Left ventricle myocardium inferior (tissue), 1 donor: ENCODE results near the gene LATS1. TPM values are rescaled to one million over a fixed set of nuclear protein-coding genes. Genes with fewer than 3 reads are reported as not detected.
A peak's percentile ranks its signal among the peaks of the same experiment; 100 is the strongest.
"Not testable (repeated sequence)": the region's sequence is repeated elsewhere in the genome, so short reads cannot be mapped to it uniquely, and the experiment has no call there.

Source experiments
- DNase-seq: peaks from one replicate; pipeline ENCODE4 v3.0.0-alpha.2; 2020
- H3K27ac ChIP-seq: fragments of 200-600 bp; replicated peaks from 2 replicates; pipeline ENCODE4 v1.8.0; 2021
- H3K27me3 ChIP-seq: fragments of 200-600 bp; 2 replicates; pipeline ENCODE4 v1.8.0; 2021; ENCODE audit warnings: low read depth
- H3K36me3 ChIP-seq: fragments of 200-600 bp; 2 replicates; pipeline ENCODE4 v1.8.0; 2021
- H3K4me1 ChIP-seq: fragments of 200-600 bp; 2 replicates; pipeline ENCODE4 v1.8.0; 2021
- H3K4me3 ChIP-seq: fragments of 200-600 bp; 2 replicates; pipeline ENCODE4 v1.8.0; 2021; ENCODE audit warnings: mild to moderate bottlenecking, moderate library complexity
- H3K9me3 ChIP-seq: fragments of 200-600 bp; replicated peaks from 2 replicates; pipeline ENCODE4 v1.8.0; 2021
- intact Hi-C: fragments of 100-400 bp; cut with micrococcal nuclease; formaldehyde crosslinking; loops from one replicate; pipeline ENCODE4 v1.11.0; 2022
- total RNA-seq: library from RNA; stranded (reverse); fragmentation: NEBNext Ultra II Directional; extraction: Animal tissue kit (Norgen Biotek cat#: 25700); gene quantifications from one replicate; pipeline ENCODE4 v1.2.1, GENCODE V29; 2021
- TF ChIP-seq, protein P1 (sequence below): fragments of 200-600 bp; IDR thresholded peaks from 2 replicates; pipeline ENCODE4 v1.8.0; 2021; ENCODE audit warnings: antibody characterized with exemption, mild to moderate bottlenecking, borderline replicate concordance
- donor health status: DM: no; HTN: yes; CAD: no; lungs with severe emphysema.

The LATS1 gene
- total RNA-seq, 1 donor from 2014 or later = 10.8 TPM

GRCh38 chr6:149694921-149695320 lies 23.0 kb downstream of the LATS1 start:
- TF ChIP-seq, protein P1, sequence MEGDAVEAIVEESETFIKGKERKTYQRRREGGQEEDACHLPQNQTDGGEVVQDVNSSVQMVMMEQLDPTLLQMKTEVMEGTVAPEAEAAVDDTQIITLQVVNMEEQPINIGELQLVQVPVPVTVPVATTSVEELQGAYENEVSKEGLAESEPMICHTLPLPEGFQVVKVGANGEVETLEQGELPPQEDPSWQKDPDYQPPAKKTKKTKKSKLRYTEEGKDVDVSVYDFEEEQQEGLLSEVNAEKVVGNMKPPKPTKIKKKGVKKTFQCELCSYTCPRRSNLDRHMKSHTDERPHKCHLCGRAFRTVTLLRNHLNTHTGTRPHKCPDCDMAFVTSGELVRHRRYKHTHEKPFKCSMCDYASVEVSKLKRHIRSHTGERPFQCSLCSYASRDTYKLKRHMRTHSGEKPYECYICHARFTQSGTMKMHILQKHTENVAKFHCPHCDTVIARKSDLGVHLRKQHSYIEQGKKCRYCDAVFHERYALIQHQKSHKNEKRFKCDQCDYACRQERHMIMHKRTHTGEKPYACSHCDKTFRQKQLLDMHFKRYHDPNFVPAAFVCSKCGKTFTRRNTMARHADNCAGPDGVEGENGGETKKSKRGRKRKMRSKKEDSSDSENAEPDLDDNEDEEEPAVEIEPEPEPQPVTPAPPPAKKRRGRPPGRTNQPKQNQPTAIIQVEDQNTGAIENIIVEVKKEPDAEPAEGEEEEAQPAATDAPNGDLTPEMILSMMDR = no peak

DNA sequence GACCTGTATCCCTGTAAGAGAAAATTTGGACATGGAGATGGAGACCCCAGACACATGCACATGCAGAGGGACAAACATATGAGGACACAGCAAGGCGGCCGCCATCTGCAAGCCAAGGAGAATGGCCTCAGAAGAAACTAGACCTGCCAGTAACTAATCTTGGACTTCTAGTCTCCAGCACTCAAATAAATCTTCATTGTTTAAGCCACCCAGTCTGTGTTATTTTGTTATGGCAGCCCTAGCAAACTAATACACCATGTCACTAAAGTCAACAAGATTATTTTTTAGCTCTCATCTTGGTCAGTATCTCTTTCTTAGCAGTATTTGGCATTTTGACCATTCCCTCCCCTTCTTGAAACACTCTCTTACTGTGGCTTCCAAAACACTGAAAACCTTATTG lies 26.7 kb downstream of the LATS1 start:
- intact Hi-C loops = no loop called here
- no peaks in the 10 kb centered on the region for H3K9me3 ChIP-seq
- no peak overlapping the region for H3K27ac ChIP-seq
- H3K4me1 ChIP-seq = peaks cover 6% of the 10 kb centered on the region
- TF ChIP-seq, protein P1 = no peak
- DNase-seq = no peak
- peaks cover 39% of the 10 kb centered on the region for H3K36me3 ChIP-seq
- no peaks in the 10 kb centered on the region for H3K27me3 ChIP-seq
- no peak overlapping the region for H3K4me3 ChIP-seq

More at GRCh38 chr6:149694921-149695320, 23.0 kb downstream of the LATS1 start:
- intact Hi-C loops = no loop called here
- H3K4me3 ChIP-seq = no peak overlapping the region
- H3K36me3 ChIP-seq = peaks cover 53% of the 10 kb centered on the region
- H3K27me3 ChIP-seq = no peaks in the 10 kb centered on the region
- no peak overlapping the region for H3K27ac ChIP-seq
- H3K9me3 ChIP-seq = no peaks in the 10 kb centered on the region
- no peak for DNase-seq
- H3K4me1 ChIP-seq = peaks cover 6% of the 10 kb centered on the region

DNA sequence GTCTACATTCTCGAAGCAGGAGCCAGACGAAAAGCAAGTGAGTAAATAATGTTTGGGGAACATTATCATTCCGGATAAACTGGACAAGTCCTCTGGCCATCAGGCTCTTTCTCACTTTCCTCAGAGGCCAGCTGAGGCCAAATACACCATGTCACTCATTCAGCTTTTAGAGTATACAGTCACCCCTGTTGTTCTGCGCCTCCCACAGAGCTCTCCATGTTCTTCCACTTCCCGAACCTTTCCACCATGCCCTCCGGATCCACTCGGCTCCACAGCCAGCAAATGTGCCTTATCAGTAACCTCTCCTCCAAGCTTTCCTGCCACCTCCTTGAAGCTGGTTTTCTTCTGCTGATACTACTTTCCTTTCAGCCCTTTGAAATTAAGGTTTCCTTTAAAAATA lies 31.7 kb downstream of the LATS1 start:
- Histone ChIP-seq H3K9me3 (no peaks in the 10 kb centered on the region), H3K27me3 (no peaks in the 10 kb centered on the region), H3K4me1 (peaks cover 32% of the 10 kb centered on the region), H3K36me3 (peaks cover 46% of the 10 kb centered on the region), H3K27ac (peak overlapping the region; percentile 9), H3K4me3 (no peak overlapping the region)
- DNase-seq = no peak
- TF ChIP-seq, protein P1 = no peak
- intact Hi-C loops = no loop called here

GRCh38 chr6:149683256-149683859 lies 34.5 kb downstream of the LATS1 start:
- no peak overlapping the region for H3K4me3 ChIP-seq

GRCh38 chr6:149681845-149682244 lies 36.1 kb downstream of the LATS1 start:
- H3K4me3 ChIP-seq, intact Hi-C loops: not testable (repeated sequence)
- peaks cover 60% of the 10 kb centered on the region for H3K36me3 ChIP-seq

More at GRCh38 chr6:149683256-149683859, 34.5 kb downstream of the LATS1 start:
- TF ChIP-seq, protein P1 = no peak
- Histone ChIP-seq H3K27me3 (no peaks in the 10 kb centered on the region), H3K36me3 (peaks cover 56% of the 10 kb centered on the region), H3K27ac (peak overlapping the region; percentile 66), H3K9me3 (no peaks in the 10 kb centered on the region), H3K4me1 (peaks cover 42% of the 10 kb centered on the region)
- DNase-seq = no peak
- intact Hi-C loops = no loop called here

DNA sequence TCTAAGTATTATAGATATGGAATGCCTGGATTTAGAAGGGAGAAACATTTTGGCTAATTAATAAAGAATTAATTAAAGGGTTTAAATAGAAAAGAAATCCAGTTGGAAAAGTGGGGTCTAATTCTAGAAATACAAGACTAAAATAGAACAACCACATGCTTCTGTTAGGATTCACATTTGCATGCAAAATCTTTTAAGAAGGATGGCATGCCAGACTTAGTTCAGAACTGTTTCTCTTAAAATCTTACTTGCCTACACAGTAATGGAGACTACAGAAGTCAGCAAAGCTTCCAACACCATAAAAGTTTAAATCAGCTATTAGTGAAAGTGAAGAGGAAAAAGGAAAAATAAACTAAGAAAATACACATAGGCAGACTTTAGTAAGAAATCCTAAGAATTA lies 36.7 kb downstream of the LATS1 start:
- Histone ChIP-seq H3K27ac (peak overlapping the region; percentile 30), H3K4me1 (peaks cover 37% of the 10 kb centered on the region), H3K36me3 (peaks cover 66% of the 10 kb centered on the region), H3K4me3 (no peak overlapping the region), H3K27me3 (no peaks in the 10 kb centered on the region), H3K9me3 (no peaks in the 10 kb centered on the region)
- intact Hi-C loops = no loop called here
- DNase-seq = no peak
- TF ChIP-seq, protein P1 = no peak

More at GRCh38 chr6:149681845-149682244, 36.1 kb downstream of the LATS1 start:
- H3K9me3 ChIP-seq, H3K27me3 ChIP-seq, DNase-seq: not testable (repeated sequence)
- peak overlapping the region; percentile 30 for H3K27ac ChIP-seq
- peaks cover 42% of the 10 kb centered on the region for H3K4me1 ChIP-seq
